Tongue (tissue), 2 donors: Measurements from ENCODE around the gene POPDC2. TPM values are rescaled to one million over a fixed set of nuclear protein-coding genes. Genes with fewer than 3 reads are reported as not detected.

Experiments
- DNase-seq: peaks from one replicate; pipeline ENCODE4 v3.0.0-alpha.2; 2015
- total RNA-seq: library from RNA; depleted of rRNA; stranded (reverse); fragments of >200 nt; gene quantifications from one replicate; pipeline ENCODE4 v1.2.3, GENCODE V29; 2014

The POPDC2 gene
- total RNA-seq, 1 donor from 2014 or later, result 38.7 TPM

DNA sequence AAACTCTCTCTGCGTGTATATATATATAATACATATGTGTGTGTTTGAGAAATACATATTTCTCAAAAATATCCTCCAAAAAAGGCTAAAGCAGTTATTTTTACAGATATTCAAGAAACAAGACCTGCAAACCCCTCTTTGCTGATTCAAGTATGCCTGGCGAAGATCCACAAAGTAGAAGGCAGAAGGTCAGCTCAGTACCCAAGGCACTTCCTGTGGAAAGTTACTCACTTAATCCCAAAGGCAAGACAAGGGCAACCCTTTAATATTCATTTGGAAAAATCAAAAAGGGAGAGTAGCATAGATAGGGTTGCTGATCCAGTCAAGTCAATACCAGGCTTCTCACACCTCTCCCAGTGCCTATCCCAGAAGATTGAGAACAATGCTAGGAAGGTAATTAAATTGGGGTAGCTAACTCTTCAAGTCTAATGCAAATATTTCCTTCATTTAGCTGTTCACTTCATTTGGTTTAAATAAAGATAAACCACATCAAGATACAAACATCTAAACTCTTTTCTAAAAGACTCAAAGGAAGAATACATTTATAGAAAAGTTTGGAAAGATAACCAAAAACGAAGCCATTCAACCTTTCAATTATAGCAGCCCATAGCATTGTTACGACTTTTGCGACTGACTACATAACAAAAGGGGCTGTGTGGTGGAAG, 9.6 kb upstream of the POPDC2 start:
- DNase-seq, result no peak

DNA sequence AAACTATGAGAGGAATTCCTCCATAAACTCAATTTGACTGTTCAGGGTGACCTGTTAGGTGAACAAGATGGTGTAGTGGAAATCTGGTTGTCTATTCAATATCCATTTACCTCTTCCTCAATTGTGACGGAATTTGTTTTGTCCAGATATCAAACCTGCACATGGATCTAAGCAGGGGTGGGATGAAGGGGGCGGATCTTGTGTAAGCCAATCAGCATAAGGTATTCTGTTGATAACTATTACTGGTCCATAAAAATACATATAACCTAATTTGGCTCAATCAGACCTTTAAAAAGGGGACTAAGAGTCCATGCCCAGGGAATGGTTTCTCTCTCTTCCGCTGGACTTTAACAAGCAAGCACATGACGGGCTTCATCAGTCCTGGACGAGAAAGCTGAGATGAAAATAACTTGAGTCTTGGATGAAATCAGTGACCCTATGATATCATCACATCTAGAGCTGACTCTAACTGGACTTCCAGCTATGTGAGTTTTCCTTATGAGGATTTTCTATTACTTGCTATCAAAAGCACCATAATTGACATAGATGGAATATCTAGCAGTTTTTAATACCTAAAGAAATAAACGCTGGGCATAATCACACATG, 5.7 kb upstream of the POPDC2 start:
- no peak for DNase-seq

DNA sequence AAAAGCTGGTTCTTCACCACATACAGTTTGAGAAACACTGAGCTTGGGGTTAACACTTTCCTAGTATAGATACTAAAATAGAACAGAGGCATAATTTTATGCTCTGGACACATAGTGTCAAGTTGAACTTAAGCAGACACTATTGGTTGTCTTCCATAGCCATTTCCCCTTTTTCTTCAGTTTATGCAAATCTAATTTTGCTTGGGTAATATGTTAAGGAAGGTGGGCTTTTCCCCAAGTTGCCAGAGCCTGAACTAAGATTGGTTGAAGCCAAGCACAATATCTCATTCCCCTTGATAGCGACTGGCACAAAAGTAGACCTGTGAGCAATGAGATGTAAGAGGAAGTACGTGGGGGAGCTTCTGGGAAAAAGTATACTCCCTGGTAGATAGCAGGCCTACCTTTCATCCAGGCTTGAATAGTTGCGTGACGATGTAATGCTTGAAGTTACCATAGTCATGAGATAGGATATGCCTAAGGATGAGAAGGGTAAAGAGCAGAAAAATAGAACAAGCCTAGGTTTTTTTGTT, 4.5 kb upstream of the POPDC2 start:
- DNase-seq, result no peak

DNA sequence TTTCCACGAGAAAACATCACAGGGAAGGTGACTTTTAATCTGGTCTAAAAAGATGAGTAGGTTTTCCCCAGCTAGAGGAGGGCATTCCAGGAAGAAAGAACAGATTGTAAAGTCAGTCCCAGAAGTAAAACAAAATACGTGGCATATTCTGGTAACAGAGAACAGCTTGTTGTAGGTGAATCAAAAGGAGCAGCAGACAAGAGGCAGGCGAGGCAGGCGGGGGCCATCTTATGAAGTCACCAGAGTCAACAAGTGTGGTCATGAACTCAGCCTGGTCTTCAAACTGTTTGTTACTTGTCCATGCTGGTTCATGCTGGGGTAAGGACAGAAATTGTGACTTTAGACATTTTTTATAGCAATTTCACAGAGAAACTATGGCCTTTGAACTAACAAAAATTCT, 4.0 kb upstream of the POPDC2 start:
- no peak for DNase-seq

DNA sequence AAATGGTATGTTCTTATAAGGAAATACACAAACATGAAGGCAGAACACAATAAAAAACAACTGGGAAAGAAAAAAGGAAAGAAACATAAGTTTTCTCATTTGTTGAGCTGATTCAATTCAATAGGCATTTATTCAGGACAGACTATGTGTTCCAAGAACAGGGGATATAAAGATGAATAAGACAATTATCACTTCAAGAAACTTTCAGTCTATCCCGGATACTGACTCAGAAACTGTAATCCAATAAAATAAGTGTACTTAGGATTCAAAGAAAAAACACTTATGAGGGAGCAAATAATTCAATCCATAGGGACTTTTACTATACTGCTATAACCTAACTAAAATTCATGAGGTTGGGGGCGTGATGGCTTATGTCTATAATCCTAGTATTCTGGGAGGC, 3.5 kb upstream of the POPDC2 start:
- no peak for DNase-seq

DNA sequence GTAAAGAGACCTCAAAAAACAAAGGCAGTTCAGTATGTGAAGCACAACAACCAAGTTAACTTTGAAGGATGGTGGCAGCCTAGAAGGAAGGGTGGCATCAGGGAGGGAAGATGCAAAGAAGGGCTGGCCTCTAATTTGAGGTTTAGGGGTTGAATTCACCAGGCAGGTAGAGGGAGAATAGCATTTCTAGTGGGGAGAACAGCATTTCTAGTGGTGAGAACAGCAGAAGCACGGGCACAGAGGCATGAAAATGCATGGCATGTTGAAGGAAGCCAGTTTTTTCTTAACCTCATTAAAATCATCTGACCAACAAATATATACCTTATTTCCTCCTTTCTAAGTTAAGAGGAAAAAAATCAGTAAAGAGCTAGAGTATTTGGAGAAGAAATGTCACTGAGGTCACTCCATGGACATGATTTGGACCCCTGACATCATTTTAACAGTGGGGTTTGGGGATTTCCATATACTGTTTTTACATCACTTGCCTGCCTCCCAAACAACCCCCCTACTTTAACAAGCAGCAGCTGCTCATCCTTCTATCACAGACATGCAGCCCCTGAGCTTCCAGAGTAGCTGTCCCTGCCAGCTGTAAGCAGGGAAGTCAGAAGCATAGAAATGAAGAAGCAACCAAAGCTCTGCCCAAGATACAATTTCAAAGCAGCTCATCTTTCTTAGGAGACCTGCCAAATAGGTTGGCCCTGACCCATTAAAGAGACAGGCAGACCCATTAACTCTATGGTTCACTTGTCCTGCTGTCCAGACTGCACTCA, 2.4 kb upstream of the POPDC2 start:
- peak; percentile 88 for DNase-seq

DNA sequence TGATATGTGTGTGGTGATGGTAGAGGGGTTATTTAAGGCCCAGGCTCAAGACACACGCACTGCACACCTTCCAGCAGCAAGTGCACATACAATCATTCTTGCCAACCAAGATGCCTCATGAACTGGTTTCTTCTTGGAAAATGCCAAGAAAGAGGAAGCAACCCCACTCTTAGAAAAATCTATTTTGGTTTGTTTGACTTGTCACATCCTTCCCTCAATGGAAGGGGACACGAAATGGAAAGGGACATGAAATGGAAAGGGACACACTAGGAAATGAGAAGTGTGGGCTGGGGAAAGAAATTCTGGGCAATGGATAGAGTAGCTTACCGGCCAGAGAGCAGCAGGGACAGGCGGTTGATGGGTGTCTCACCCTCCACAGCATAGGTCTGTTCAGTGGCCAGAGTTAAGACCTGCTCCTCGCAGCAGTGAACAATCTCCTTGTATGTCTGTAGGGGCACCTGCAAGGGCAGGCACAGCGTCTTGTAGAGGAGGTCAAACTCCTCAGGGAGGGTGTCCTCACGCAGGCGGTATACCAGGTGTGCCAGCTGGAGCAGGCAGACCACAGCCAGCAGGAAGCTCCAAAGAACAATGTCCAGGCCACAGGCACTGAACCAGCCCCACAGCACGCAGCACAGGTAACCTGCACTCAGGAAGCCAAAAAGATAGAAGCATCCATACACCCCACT, 640 bp downstream of the POPDC2 start:
- no peak for DNase-seq

DNA sequence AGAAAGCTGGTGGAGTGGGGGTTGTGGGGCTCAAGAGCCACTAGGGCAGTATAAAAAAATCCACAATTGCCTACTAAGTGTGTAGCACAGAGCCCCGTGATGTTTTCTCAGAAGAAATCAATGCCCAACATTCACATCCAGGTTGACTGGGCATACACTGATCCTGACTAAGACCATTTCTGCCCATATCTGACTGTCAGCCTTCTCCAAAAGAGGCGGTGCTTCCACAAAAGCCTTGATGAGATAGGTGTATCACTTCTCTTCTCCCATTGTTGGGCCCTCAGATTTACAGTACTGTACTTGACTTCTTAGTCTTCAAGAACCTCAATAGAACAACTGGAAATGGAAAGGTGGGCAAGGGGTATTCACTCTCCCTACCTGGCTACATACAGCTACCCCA, 1.4 kb downstream of the POPDC2 start:
- DNase-seq, result no peak

DNA sequence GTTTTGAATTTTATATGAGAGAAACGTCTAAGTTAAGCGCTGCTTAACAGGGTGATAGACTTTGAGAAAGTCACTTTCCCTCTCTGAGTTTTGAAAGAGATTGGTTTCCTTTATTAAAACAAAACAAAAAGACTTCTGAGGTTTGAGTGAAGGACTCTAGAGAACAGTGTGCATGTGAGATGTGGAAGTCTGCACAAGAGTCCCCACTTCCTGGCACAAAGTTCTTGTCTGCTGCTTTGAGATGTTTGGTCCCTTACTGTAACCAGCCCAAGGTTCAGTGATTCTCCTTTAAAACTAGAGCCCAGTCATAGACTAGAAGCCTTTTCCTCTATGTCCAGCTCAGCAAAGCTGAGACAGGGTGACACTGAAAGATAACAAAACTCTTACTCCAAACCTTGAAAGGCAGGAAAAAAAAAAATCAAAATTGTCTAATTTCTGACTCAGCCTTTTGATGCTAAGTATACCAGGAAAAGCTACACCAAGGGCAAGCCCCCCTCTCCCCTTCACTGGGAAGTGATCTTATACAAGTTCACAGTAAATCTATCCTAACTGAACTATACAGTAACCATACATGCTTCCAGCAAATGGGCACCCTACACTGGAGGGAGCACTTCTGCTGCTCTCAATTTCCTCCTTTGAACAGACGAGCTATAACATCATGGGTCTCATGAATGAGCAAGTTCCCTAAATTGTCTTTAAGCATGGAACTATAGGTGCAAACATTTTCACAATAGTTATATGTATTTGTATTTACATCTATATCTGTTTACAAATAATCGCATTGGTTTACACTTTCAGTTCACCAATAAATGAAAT, 2.3 kb downstream of the POPDC2 start:
- DNase-seq, result no peak

DNA sequence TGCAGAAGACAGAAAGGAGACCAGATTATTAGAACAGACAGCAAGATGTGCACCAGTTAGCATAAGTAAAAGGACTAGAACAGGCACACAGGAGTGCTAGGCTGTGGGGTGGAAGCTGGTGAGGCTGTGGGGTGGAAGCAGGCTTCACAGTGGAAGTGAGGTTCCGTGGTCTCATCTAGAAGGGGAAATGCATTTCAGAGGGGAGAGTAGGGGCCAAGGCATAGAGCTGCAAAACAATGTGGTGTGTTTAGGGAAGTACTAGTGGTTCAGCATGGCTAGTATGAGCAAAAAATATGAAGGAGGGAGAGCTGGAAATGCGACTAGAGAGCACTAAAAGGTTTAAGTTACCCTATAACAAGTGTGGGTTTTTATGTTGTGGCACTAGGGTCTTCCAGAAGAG, 6.5 kb downstream of the POPDC2 start:
- DNase-seq, result no peak

DNA sequence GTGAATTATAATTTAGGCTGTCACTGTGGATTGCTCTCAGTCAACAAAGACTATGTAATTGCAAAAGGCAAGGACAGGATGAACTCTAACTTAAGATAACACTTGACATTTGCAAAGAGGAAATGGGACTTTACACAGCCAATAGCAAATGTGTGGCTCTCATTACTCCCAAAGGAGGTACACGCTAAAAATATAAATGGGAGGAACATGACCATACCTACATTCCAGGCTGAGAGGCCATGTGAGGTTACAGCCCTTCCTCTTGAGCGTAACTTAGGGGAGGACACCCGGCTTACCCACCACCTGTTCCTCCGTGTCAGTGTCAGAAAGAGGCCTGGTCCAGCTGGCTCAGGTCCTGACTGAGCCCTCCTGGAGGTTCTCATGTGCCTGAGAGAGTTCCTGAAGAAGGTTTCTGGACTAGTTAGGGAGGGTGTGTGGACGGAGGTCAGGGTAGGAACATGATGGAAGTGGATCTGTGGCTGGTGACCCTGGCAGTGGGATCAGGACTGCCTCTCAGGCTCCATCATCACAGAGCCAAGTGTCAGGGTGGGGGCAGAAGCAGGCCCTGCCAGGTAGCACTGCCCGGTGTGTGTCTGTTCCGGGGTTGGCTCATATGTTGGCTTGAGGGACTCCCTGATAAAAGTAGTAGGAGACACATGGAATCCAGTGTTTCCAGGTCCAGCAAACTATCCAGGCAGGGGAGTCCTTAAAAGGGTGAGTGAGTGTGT, 7.9 kb downstream of the POPDC2 start:
- peak; percentile 89 for DNase-seq

DNA sequence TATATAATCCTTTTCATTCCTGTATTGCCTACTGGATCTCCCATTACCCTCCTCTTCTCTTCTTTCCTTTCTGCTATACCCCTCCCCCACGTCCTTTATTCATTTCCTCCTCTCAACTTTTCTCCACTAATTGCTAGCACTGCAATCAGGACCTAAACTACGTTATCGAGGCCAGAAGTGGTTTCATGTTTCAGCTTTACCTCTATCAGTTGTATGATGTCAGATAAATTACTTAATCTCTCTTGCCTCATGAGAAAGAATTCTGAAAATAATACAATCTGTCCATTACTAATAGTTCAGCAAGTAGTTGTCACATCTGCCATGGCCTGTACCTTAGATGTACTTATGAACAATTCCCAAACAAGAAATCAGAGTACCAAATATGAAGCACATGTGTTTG, 10.6 kb downstream of the POPDC2 start:
- DNase-seq, result no peak

DNA sequence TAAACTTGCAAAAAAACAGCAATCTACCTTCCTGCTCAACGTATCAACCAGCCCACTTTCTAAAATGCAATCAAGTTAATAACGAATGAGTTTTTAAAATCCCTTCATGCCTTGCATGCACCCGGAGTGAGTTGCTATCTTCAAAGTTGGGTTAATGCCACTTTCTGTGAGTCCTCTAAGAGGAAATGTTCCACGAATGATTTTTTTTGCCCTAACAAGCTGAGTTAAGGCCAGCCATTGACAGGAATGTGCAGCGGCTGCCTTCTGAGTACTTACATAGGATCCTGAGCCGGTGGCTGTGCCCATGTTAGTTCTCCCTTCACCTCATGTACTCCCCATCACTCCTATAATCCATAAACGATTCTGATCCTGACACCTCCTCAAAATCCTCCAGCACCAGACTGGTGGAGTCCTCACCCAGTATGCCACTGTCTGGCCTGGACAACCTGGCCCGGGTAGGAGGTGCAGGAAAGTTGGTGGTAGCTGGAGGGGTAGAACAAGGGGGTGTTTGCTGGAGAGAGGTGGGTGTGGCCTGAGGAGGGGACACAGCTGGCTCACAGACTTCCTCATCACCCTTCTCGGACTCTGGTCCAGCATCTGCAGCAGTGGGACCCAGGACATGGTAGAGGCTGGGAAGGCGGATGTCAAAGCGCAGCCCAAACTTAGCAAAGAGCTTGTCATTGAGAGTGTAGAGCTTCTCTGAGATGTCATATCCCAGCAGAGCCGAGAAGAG, 12.4 kb downstream of the POPDC2 start:
- DNase-seq, result no peak

DNA sequence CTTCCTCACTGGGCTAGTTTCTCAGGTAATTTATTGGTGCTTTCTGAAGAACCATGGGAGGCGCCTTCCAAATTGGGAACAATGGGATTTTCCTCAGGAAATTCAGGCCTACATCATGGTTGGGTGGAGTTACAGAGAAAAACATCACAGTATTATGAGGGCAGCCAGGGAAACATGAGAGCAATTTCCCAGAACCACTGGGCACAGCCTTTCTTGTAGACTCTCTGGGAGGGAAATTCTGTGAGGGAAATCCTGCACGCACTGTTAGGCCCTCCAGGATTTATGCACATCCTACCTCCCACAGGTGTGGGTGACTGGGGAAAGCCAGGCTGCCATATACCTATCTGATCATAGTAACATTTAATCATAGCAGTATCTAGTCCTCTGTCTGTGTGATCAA, 13.2 kb downstream of the POPDC2 start:
- DNase-seq, result no peak

DNA sequence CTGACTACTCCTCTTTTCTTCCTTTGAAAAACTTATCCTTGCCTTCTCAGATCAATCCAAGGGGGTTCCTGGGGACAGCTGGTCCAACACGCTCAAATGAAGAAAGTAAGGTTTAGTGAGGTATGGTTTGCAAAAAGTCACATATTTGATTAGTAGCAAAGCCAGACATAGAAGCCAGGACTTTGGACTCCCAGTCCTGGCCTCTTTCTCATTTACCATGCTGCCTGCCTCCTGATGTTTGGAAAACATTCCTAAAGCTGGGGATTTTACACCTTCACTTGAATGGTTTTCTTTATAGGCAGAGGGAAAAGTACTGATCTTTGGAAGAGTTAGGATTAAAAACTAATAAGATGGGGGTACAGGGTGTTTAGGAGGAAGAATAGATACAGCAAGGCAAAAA, 14.6 kb downstream of the POPDC2 start:
- no peak for DNase-seq

DNA sequence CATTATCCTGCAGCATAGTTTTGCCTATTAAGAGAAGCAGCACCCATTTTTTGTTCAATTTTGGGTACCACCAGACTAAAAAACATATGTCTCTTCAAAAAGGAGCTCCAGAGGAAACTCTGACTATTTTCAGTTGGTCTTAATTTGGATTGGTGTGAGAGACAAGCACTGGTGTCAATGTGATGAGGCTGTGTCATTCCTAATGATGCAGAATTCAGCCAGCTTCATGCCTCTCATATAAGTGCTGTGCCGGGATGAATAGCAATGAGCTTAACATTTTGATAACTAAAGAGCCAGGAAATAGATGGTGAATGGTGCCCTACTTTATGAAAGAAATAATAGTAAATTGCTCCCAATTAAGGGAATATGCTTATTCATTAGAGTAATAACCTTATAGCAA, 15.9 kb downstream of the POPDC2 start:
- DNase-seq, result no peak

DNA sequence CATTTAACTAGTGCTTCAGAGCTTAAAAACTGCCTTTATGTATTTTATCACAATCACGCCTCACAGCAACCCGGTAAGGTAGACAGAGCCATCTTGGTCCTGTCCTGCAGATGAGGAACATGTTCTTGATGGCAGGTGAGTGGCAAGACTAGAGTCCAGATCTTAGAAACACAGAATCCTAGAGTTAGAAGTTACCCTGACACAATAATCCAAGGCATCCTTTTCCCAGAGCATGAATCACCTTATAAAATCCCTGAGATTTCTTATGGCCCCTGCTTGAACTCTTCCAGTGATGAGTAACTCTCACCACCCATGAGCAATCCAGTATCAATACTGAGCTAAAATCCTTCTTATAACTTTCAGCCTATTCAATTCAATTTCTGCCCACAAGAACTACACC, 16.9 kb downstream of the POPDC2 start:
- no peak for DNase-seq

DNA sequence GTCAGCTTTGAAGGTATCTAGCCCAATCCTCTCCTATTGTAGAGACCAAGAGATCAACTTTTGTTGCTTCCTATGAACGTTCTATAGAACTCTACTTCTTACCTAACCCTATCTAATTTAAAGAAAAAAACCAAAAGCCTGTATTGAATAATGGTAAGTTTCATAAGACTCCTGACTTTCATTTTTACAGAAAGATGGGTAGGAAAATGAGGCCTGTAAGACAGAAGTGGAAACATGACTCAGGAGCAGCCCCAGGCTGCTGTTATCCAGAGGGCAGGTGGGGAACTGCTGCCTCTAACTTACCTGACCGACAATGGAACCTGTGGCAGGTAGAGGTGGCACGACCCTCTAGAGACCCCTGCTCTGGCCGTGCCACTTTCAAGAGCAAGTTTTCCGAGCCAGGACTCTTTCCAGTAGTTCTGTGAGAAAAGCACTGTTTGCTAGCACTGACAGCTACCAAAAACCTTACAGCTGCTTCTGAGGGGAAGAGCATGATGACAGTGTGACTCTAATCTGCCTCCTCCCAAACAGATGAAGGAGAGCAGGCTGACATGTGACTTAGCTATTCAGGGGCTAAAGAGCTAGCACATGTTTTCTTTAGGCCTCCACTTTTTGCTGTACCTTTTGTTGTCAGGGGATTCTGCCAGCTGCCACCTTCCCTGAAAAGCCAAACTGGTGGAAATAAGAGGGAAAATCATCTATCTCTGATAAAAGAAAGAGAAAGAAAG, 17.5 kb downstream of the POPDC2 start:
- peak; percentile 57 for DNase-seq

DNA sequence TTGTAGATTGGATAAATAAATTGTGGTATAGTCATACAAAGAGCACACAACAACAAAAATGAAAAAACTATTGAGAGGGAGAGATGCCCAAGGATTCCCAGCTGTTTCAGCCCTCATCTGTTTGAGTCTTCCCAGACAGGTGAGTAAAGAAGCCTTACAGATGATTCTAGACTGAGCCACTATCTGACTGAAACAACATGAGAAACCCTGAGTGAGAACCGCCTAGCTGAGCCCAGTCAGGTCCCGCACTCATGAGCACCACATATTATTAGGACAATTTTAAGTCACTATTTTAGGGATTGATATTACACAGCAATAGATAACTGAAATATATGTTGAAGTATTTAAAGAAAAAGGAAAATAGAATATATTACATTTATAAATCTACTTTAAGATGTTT, 19.0 kb downstream of the POPDC2 start:
- no peak for DNase-seq
